ENCODE data around the gene SUMO1.

DNA sequence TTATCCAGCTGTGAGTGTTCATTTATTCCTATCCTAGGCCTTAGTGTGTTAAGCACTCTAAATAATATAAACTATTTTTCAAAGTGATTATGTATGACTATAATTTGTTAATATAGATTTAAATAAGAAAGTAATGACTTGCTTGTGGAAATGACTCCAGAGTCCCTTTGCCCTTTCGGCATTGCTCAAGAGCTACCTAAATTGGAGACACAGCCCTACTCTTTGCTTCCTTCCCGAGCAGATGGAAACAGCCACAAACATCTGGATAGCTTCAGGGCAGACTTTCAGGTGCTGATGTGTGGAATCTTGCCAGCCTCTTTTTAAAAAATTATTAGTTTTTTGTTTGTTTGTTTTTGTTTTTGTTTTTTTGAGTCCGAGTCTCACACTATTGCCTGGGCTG lies 44.0 kb downstream of the SUMO1 start:
- TF ChIP-seq CTCF (IDR thresholded peaks at IDR 0.05; ENCODE audit: extremely low read depth in 1 of 2, insufficient read depth in 1 of 2, low read depth in 1 of 2, low read length in 2 of 2) (no peak), EZH2 (IDR thresholded peaks at IDR 0.05; ENCODE audit: borderline replicate concordance, low read depth, low read length, severe bottlenecking) (no peak)
